ENCODE measurements around the gene ACTA2. TPM values are rescaled to one million over a fixed set of nuclear protein-coding genes. Genes with fewer than 3 reads are reported as not detected.

ACTA2 gene
- total RNA-seq, 1 experiment from 2014 or later = 5.3 TPM

- H3K27ac ChIP-seq = no peak overlapping the region
- no peak overlapping the region for H3K4me3 ChIP-seq
- no peaks in the 10 kb centered on the region for H3K4me1 ChIP-seq (replicated peaks; ENCODE audit: insufficient read depth)
- no peaks in the 10 kb centered on the region for H3K27me3 ChIP-seq (ENCODE audit: insufficient read depth, low read depth)
- POLR2A ChIA-PET (ENCODE audit: unreplicated experiment) = no interaction called here
- no TSS peak for BruUV-seq (replicated peaks)
- H3F3A ChIP-seq (ENCODE audit: insufficient read depth, low read depth) = no peaks in the 10 kb centered on the region
- CTCF ChIA-PET = no interaction called here
- TF ChIP-seq EZH2 (IDR thresholded peaks at IDR 0.05; ENCODE audit: low read depth) (no peak), CTCF (conservative IDR thresholded peaks at IDR 0.05) (no peak)
- no peak overlapping the region for H2AFZ ChIP-seq
- no peak for DNase-seq
- H3K4me2 ChIP-seq = no peak overlapping the region
- no peaks in the 10 kb centered on the region for H3K79me2 ChIP-seq (ENCODE audit: low read depth)
- H4K20me1 ChIP-seq (ENCODE audit: insufficient read depth) = no peaks in the 10 kb centered on the region
- H3K9me2 ChIP-seq (ENCODE audit: insufficient read depth) = no peaks in the 10 kb centered on the region
- no peaks in the 10 kb centered on the region; the same call in 1 of the 2 replicates for H3K36me3 ChIP-seq (ENCODE audit: low read depth)
- intact Hi-C loops (cut with micrococcal nuclease; ENCODE audit: unreplicated experiment) = no loop called here
- H3K9me3 ChIP-seq (ENCODE audit: insufficient read depth, low read depth) = no peaks in the 10 kb centered on the region
Observed at GRCh38 chr10:88920986-88921593, 31.5 kb downstream of the ACTA2 start.

DNA sequence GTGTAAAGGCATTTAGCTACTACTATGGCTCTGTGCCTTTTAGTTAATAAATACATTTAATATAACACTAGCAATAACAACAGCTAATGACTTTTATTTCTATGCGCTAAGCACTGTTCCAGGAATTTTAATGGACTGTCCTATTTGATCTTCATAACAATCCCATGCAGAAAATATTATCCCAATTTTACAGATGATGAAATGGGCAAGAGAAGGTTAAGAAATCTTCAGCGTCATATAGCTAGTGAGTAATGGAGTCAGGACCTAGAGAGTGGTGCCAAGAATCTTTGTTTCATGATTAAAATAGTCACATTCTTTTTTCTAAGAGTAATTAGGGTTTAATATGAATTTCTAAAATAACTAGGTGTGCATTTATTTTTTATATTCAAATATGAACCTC is 32.4 kb downstream of the ACTA2 start:
- H3K9me2 ChIP-seq (ENCODE audit: insufficient read depth) = no peaks in the 10 kb centered on the region
- CTCF ChIA-PET = no interaction called here
- BruUV-seq (replicated peaks) = no TSS peak
- H3K9me3 ChIP-seq (ENCODE audit: insufficient read depth, low read depth) = no peaks in the 10 kb centered on the region
- H2AFZ ChIP-seq = no peak overlapping the region
- H3K4me3 ChIP-seq = no peak overlapping the region
- H3K4me2 ChIP-seq = no peak overlapping the region
- no peaks in the 10 kb centered on the region; the same call in 1 of the 2 replicates for H3K36me3 ChIP-seq (ENCODE audit: low read depth)
- H3K27me3 ChIP-seq (ENCODE audit: insufficient read depth, low read depth) = no peaks in the 10 kb centered on the region
- no peaks in the 10 kb centered on the region for H3F3A ChIP-seq (ENCODE audit: insufficient read depth, low read depth)
- no peaks in the 10 kb centered on the region for H3K4me1 ChIP-seq (replicated peaks; ENCODE audit: insufficient read depth)
- intact Hi-C loops (cut with micrococcal nuclease; ENCODE audit: unreplicated experiment) = no loop called here
- no peaks in the 10 kb centered on the region for H3K79me2 ChIP-seq (ENCODE audit: low read depth)
- POLR2A ChIA-PET (ENCODE audit: unreplicated experiment) = no interaction called here
- H4K20me1 ChIP-seq (ENCODE audit: insufficient read depth) = no peaks in the 10 kb centered on the region
- no peak for DNase-seq
- H3K27ac ChIP-seq = no peak overlapping the region
- TF ChIP-seq CTCF (conservative IDR thresholded peaks at IDR 0.05) (no peak), EZH2 (IDR thresholded peaks at IDR 0.05; ENCODE audit: low read depth) (no peak)

DNA sequence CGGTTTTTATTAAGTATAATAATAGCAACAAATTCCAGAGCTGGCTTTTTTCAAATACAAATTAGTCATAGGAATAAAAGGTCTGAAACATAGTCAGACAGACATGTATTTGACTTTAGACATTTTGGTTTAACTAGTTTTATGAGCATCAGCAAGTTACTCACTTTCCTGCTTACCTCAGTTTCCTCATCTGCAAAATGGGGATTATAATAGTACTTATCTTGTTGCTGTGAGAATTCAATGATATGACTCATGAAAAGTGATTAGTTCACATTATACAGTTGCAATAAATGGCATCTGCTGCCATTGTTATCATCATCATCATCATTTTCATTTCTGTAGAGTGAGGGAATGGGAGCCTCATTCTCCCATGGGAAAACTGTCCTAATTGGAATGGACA is 33.5 kb downstream of the ACTA2 start:
- Histone ChIP-seq H3K9me3 (ENCODE audit: insufficient read depth, low read depth) (no peaks in the 10 kb centered on the region), H2AFZ (no peak overlapping the region), H3K79me2 (ENCODE audit: low read depth) (no peaks in the 10 kb centered on the region), H3K4me1 (replicated peaks; ENCODE audit: insufficient read depth) (no peaks in the 10 kb centered on the region), H4K20me1 (ENCODE audit: insufficient read depth) (no peaks in the 10 kb centered on the region), H3K4me2 (no peak overlapping the region), H3K9me2 (ENCODE audit: insufficient read depth) (no peaks in the 10 kb centered on the region), H3F3A (ENCODE audit: insufficient read depth, low read depth) (no peaks in the 10 kb centered on the region), H3K4me3 (no peak overlapping the region), H3K36me3 (ENCODE audit: low read depth) (no peaks in the 10 kb centered on the region; the same call in 1 of the 2 replicates), H3K27ac (no peak overlapping the region), H3K27me3 (ENCODE audit: insufficient read depth, low read depth) (no peaks in the 10 kb centered on the region)
- ChIA-PET POLR2A (ENCODE audit: unreplicated experiment) (no interaction called here), CTCF (no interaction called here)
- no peak for DNase-seq
- TF ChIP-seq CTCF (conservative IDR thresholded peaks at IDR 0.05) = no peak
- TF ChIP-seq EZH2 (IDR thresholded peaks at IDR 0.05; ENCODE audit: low read depth) = no peak
- BruUV-seq (replicated peaks) = no TSS peak
- intact Hi-C loops (cut with micrococcal nuclease; ENCODE audit: unreplicated experiment) = no loop called here

Measured in PC-9 (cell line).